Stomach (tissue), 4 donors: ENCODE results near the gene SQSTM1.

ENCODE experiments used
- CTCF ChIP-seq, 7 experiments: fragments of 450-650 bp in 4 of 7; fragments of 200-600 bp in 3 of 7; sonication (generic) in 3 of 7; IDR thresholded peaks; one replicate each; pipeline ENCODE4 v1.5.1; 2016 to 2019; ENCODE audit warnings: antibody characterized with exemption in 7 of 7, control low read depth in 2 of 7, mild to moderate bottlenecking in 1 of 7
- POLR2AphosphoS5 ChIP-seq, 3 donors: sonication (generic); formaldehyde crosslinking; IDR thresholded peaks; one replicate each; pipeline ENCODE4 v1.6.1; 2016; ENCODE audit warnings: antibody characterized with exemption in 3 of 3

GRCh38 chr5:179858241-179858585 lies 37.5 kb downstream of the SQSTM1 start:
- TF ChIP-seq CTCF (IDR thresholded peaks at IDR 0.05) (no peak), POLR2AphosphoS5 (IDR thresholded peaks at IDR 0.05) (no peak)
